GM18498 (cell line): ENCODE results near the gene GNAS-AS1.

Source experiments
- ATAC-seq: cut with Tn5 transposase; IDR thresholded peaks from one replicate; pipeline ENCODE4 v1.9.1; 2021; ENCODE audit warnings: mild to moderate bottlenecking, moderate library complexity; ENCODE audit not compliant: unreplicated experiment

Gene GNAS-AS1

GRCh38 chr20:58850693-58851174, at the start of gene GNAS-AS1:
GNAS-AS1 (minus strand) TSS chr20:58850902.
- ATAC-seq = peak; percentile 86

GRCh38 chr20:58900397-58900796, 49.7 kb upstream of the GNAS-AS1 start:
- no peak for ATAC-seq

GRCh38 chr20:58899512-58899911, 48.8 kb upstream of the GNAS-AS1 start:
- ATAC-seq = no peak

GRCh38 chr20:58898629-58899408, 48.1 kb upstream of the GNAS-AS1 start:
- no peak for ATAC-seq

- no peak for ATAC-seq
Observed at GRCh38 chr20:58897488-58897887, 46.8 kb upstream of the GNAS-AS1 start.

GRCh38 chr20:58896820-58897219, 46.1 kb upstream of the GNAS-AS1 start:
- ATAC-seq = no peak

- ATAC-seq = no peak
Observed at GRCh38 chr20:58895448-58896180, 44.9 kb upstream of the GNAS-AS1 start.

- no peak for ATAC-seq
Observed at GRCh38 chr20:58894652-58895447, 44.1 kb upstream of the GNAS-AS1 start.

GRCh38 chr20:58893355-58894120, 42.8 kb upstream of the GNAS-AS1 start:
- no peak for ATAC-seq

GRCh38 chr20:58892932-58893224, 42.2 kb upstream of the GNAS-AS1 start:
- no peak for ATAC-seq

GRCh38 chr20:58892141-58892931, 41.6 kb upstream of the GNAS-AS1 start:
- peak; percentile 6 for ATAC-seq

- peak; percentile 1 for ATAC-seq
Observed at GRCh38 chr20:58891718-58892140, 41.0 kb upstream of the GNAS-AS1 start.

- ATAC-seq = peak; percentile 32
Observed at GRCh38 chr20:58891086-58891717, 40.5 kb upstream of the GNAS-AS1 start.

- ATAC-seq = peak; percentile 30
Observed at GRCh38 chr20:58890518-58891085, 39.9 kb upstream of the GNAS-AS1 start.

- ATAC-seq = no peak
Observed at GRCh38 chr20:58889798-58890517, 39.3 kb upstream of the GNAS-AS1 start.

GRCh38 chr20:58889334-58889760, 38.6 kb upstream of the GNAS-AS1 start:
- ATAC-seq = no peak

GRCh38 chr20:58888521-58889333, 38.0 kb upstream of the GNAS-AS1 start:
- peak; percentile 43 for ATAC-seq
